ENCODE results near the gene ADAM22. TPM values are rescaled to one million over a fixed set of nuclear protein-coding genes. Genes with fewer than 3 reads are reported as not detected.

ADAM22 gene
- total and polyA plus RNA-seq, 10 of the 15 experiments (the other 5 are each of a cell fraction or from before 2014, with no cell fraction given) = 1.4 to 24.5 (median 7.6) TPM

DNA sequence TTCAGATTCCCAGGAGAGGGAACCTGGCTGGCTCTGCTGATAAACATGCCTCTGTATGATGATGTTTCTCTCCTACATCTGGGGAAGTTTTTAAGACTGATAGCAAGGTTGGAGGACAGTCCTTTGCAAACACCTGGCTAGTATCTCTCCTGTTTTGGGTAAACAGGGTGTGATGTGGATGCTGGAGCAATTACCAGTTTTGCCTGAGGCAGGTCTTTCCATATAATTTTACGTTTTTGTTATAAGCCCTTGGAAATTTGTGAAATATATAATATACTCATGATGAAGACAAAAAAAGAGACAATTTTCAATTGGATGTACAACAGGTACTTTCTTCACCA lies 138.6 kb downstream of the ADAM22 start:
- Histone ChIP-seq H2AFZ (ENCODE audit: control insufficient read depth, low read depth, low read length) (peak overlapping the region; percentile 77), H4K20me1 (ENCODE audit: control insufficient read depth, insufficient read depth) (no peaks in the 10 kb centered on the region), H3K4me1 (ENCODE audit: control insufficient read depth, insufficient read depth, low read length) (peaks cover 6% of the 10 kb centered on the region; the same call in 1 of the 2 replicates), H3K27me3 (replicated peaks in 1 of 2; ENCODE audit: control insufficient read depth in 2 of 2, insufficient read depth in 2 of 2, low read length in 1 of 2) (no peaks in the 10 kb centered on the region), H3K27ac (ENCODE audit: control insufficient read depth, insufficient read depth) (peak overlapping the region; percentile 64), H3K9me3 (replicated peaks; ENCODE audit: control insufficient read depth, insufficient read depth, low read length) (no peaks in the 10 kb centered on the region; the same call in 2 of the 3 replicates), H3K4me2 (ENCODE audit: control insufficient read depth, insufficient read depth) (peak overlapping the region; percentile 81), H3K36me3 (ENCODE audit: control insufficient read depth in 2 of 2, insufficient read depth in 2 of 2, low read length in 1 of 2) (no peaks in the 10 kb centered on the region), H3K79me2 (ENCODE audit: control insufficient read depth, insufficient read depth, low read length) (no peaks in the 10 kb centered on the region), H3K4me3 (peak overlapping the region; percentile 22; the same call in 1 of the 2 replicates), H3K9ac (ENCODE audit: control insufficient read depth, insufficient read depth, low read length) (peak overlapping the region; percentile 18; the same call in 1 of the 2 replicates)
- ChIA-PET SMC1A (ENCODE audit: uncharacterized antibody, unreplicated experiment) (interaction anchor here (0.9 to 4.5 kb wide), 20 partner anchors 8 to 146 kb away, joined by 3 to 20 read pairs (median 6); partner anchors contain the start of gene ADAM22), CTCF (interaction anchor here (0.7 to 2.7 kb wide), 10 partner anchors 11 to 247 kb away, joined by 3 to 9 read pairs (median 6); partner anchors contain the start of gene ADAM22), POLR2A (interaction anchor here (0.6 to 1.8 kb wide), 7 partner anchors 16 to 145 kb away, joined by 3 to 8 read pairs (median 3); partner anchors contain the start of gene ADAM22), RAD21 (ENCODE audit: unreplicated experiment) (interaction anchor here (0.7 to 4.4 kb wide), 15 partner anchors 13 to 599 kb away, joined by 3 to 19 read pairs (median 3); partner anchors contain the start of gene ADAM22)
- no peak for TF ChIP-seq ZZZ3 (IDR thresholded peaks at IDR 0.05; ENCODE audit: control insufficient read depth, insufficient read length, low read depth)
- TF ChIP-seq ZNF384 (IDR thresholded peaks at IDR 0.05; ENCODE audit: borderline replicate concordance, low read depth, low read length) = 0 out of 2 replicates have a peak, but pooled peaks have one; percentile 22
- no peak for FAIRE-seq
- no peak for DNase-seq (ENCODE audit: low read depth, low spot score)
- intact Hi-C loops (cut with micrococcal nuclease; ENCODE audit: unreplicated experiment) (no loop called here), in situ Hi-C loops (cut with MboI) (no loop called here)
- BruUV-seq (replicated peaks) = no TSS peak
- ATAC-seq = peak; percentile 37
- WGBS (ENCODE audit: insufficient coverage, insufficient replicate concordance, low lambda C conversion rate, missing lambda C conversion rate) = 0% methylated on average over 1 of the region's 1 CpG

DNA sequence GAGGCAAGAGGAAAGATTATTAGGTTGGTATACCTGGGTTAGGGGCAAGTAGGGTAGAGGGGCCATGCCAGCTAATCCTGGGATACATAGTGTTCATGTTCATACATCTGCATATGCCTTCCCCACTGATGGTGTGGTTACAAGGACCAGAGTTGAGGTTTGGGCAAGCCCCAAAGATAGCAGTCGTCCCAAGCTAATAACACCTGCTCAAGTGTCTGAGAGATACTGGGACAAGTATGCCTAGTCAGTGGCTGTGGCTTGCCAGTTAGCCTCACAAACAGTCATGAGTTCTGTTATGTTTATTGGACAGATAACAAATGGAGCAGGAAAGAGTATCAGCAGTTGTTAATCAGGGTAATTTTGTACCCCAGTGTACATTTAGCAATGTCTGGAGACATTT lies 139.6 kb downstream of the ADAM22 start:
- in situ Hi-C loops (cut with MboI) = no loop called here

More for the DNA sequence above, 139.6 kb downstream of the ADAM22 start:
- no peaks in the 10 kb centered on the region for H4K20me1 ChIP-seq (ENCODE audit: control insufficient read depth, insufficient read depth)
- POLR2A ChIA-PET = interaction anchor here (1.3 to 1.9 kb wide), 2 partner anchors 35 to 138 kb away, joined by 3 to 4 read pairs; no protein-coding TSS in a partner anchor
- H3K9ac ChIP-seq (ENCODE audit: control insufficient read depth, insufficient read depth, low read length) = no peak overlapping the region
- H3K79me2 ChIP-seq (ENCODE audit: control insufficient read depth, insufficient read depth, low read length) = no peaks in the 10 kb centered on the region
- no TSS peak for BruUV-seq (replicated peaks)
- TF ChIP-seq KAT2A (conservative IDR thresholded peaks at IDR 0.05; ENCODE audit: control insufficient read depth, low read depth, low read length) = no peak
- peak; percentile 39; the same call in 1 of the 2 replicates for TF ChIP-seq RUNX3 (IDR thresholded peaks at IDR 0.05; ENCODE audit: low read length)
- no peak overlapping the region for H3K4me3 ChIP-seq
- peaks cover 6% of the 10 kb centered on the region; the same call in 1 of the 2 replicates for H3K4me1 ChIP-seq (ENCODE audit: control insufficient read depth, insufficient read depth, low read length)
- no peaks in the 10 kb centered on the region; the same call in 2 of the 3 replicates for H3K9me3 ChIP-seq (replicated peaks; ENCODE audit: control insufficient read depth, insufficient read depth, low read length)
- FAIRE-seq = no peak
- H3K4me2 ChIP-seq (ENCODE audit: control insufficient read depth, insufficient read depth) = peak overlapping the region; percentile 35; the same call in 1 of the 2 replicates
- no peak for DNase-seq (ENCODE audit: low read depth, low spot score)
- CTCF ChIA-PET = interaction anchor here (1.2 to 2.7 kb wide), 6 partner anchors 11 to 147 kb away, joined by 3 to 9 read pairs (median 6); partner anchors contain the start of gene ADAM22
- intact Hi-C loops (cut with micrococcal nuclease; ENCODE audit: unreplicated experiment) = no loop called here
- no peaks in the 10 kb centered on the region for H3K27me3 ChIP-seq (replicated peaks in 1 of 2; ENCODE audit: control insufficient read depth in 2 of 2, insufficient read depth in 2 of 2, low read length in 1 of 2)
- H2AFZ ChIP-seq (ENCODE audit: control insufficient read depth, low read depth, low read length) = peak overlapping the region; percentile 24; the same call in 1 of the 2 replicates
- H3K27ac ChIP-seq (ENCODE audit: control insufficient read depth, insufficient read depth) = no peak overlapping the region; the same call in 1 of the 2 replicates
- no peaks in the 10 kb centered on the region for H3K36me3 ChIP-seq (ENCODE audit: control insufficient read depth in 2 of 2, insufficient read depth in 2 of 2, low read length in 1 of 2)
- 41% methylated on average over 1 of the region's 1 CpG for WGBS (ENCODE audit: insufficient coverage, insufficient replicate concordance, low lambda C conversion rate, missing lambda C conversion rate)
- peak; percentile 68 for ATAC-seq
- SMC1A ChIA-PET (ENCODE audit: uncharacterized antibody, unreplicated experiment) = interaction anchor here (1.3 to 4.5 kb wide), 9 partner anchors 9 to 147 kb away, joined by 3 to 20 read pairs (median 11); partner anchors contain the start of gene ADAM22
- RAD21 ChIA-PET (ENCODE audit: unreplicated experiment) = interaction anchor here (0.8 to 4.4 kb wide), 9 partner anchors 12 to 148 kb away, joined by 3 to 19 read pairs (median 5); partner anchors contain the start of gene ADAM22

Measured in GM12878 (cell line).